GM12878 (cell line): ENCODE measurements around the gene PPP3CA. TPM values are rescaled to one million over a fixed set of nuclear protein-coding genes. Genes with fewer than 3 reads are reported as not detected.

Experiments used
- ATAC-seq: fragments of 200-7000 bp; cut with Tn5 transposase; 3 replicates; pipeline ENCODE4 v1.9.1; 2020; ENCODE audit warnings: mild to moderate bottlenecking, moderate library complexity
- BruUV-seq: library from RNA; stranded (reverse); fragments of 400-500 nt; replicated peaks from 2 replicates; lab custom pipeline; 2021; lab: Mats Ljungman, UMichigan
- CTCF ChIA-PET: fragments of 300-600 bp; sonication (Branson Sonifier 250); formaldehyde crosslinking; extraction: SDS; loops from one replicate; lab custom pipeline; 2021; ENCODE audit warnings: inconsistent platforms; lab: Yijun Ruan, JAX
- POLR2A ChIA-PET: fragments of 350-600 bp; formaldehyde crosslinking; extraction: SDS; loops from one replicate; lab custom pipeline; 2021; ENCODE audit warnings: inconsistent platforms; lab: Charles Lee
- RAD21 ChIA-PET: fragments of 300-600 bp; sonication (Branson Sonifier 250); formaldehyde crosslinking; loops from one replicate; lab custom pipeline; 2023; ENCODE audit warnings: antibody characterized with exemption; ENCODE audit not compliant: unreplicated experiment; lab: Charles Lee
- SMC1A ChIA-PET: fragments of 300-600 bp; sonication (Branson Sonifier 250); formaldehyde crosslinking; loops from one replicate; lab custom pipeline; 2023; ENCODE audit not compliant: unreplicated experiment, uncharacterized antibody; lab: Charles Lee
- DNase-seq: peaks from one replicate; pipeline ENCODE4 v3.0.0-alpha.2; 2011; ENCODE audit warnings: low read depth, low spot score
- FAIRE-seq: peaks from 3 replicates; lab custom pipeline; 2011; peaks lifted over from hg19 to GRCh38; lab: Jason Lieb, UNC
- H2AFZ ChIP-seq: 2 replicates; pipeline ENCODE4 v1.6.0; 2011; ENCODE audit warnings: low read depth, low read length, control low read depth; ENCODE audit not compliant: control insufficient read depth
- H3K27ac ChIP-seq: 2 replicates; pipeline ENCODE4 v1.5.1; 2011; ENCODE audit warnings: control low read depth; ENCODE audit not compliant: control insufficient read depth, insufficient read depth
- H3K27me3 ChIP-seq, 2 experiments: replicated peaks in 1 of 2; 2 replicates each; pipeline versions ENCODE4 v1.6.0 to v1.6.1; 2011; ENCODE audit warnings: low read length in 1 of 2; ENCODE audit not compliant: control insufficient read depth in 2 of 2, insufficient read depth in 2 of 2
- H3K36me3 ChIP-seq, 2 experiments: 2 replicates each; pipeline ENCODE4 v1.5.1; 2011; ENCODE audit warnings: low read length in 1 of 2; ENCODE audit not compliant: control insufficient read depth in 2 of 2, insufficient read depth in 2 of 2
- H3K4me1 ChIP-seq: 2 replicates; pipeline ENCODE4 v1.6.1; 2011; ENCODE audit warnings: mild to moderate bottlenecking, low read length, moderate library complexity, mixed read lengths; ENCODE audit not compliant: control insufficient read depth, insufficient read depth
- H3K4me2 ChIP-seq: 2 replicates; pipeline ENCODE4 v1.6.0; 2011; ENCODE audit warnings: control low read depth; ENCODE audit not compliant: control insufficient read depth, insufficient read depth
- H3K4me3 ChIP-seq: fragments of 200-600 bp; sonication (generic); 2 replicates; pipeline ENCODE4 v1.5.1; 2016
- H3K79me2 ChIP-seq: 2 replicates; pipeline ENCODE4 v1.6.0; 2011; ENCODE audit warnings: low read length; ENCODE audit not compliant: control insufficient read depth, insufficient read depth
- H3K9ac ChIP-seq: 2 replicates; pipeline ENCODE4 v1.8.0; 2011; ENCODE audit warnings: low read length, control low read depth, mixed read lengths; ENCODE audit not compliant: control insufficient read depth, insufficient read depth
- H3K9me3 ChIP-seq: replicated peaks from 3 replicates; pipeline ENCODE4 v1.5.1; 2011; ENCODE audit warnings: mild to moderate bottlenecking, low read length; ENCODE audit not compliant: control insufficient read depth, insufficient read depth
- H4K20me1 ChIP-seq: 2 replicates; pipeline ENCODE4 v1.6.0; 2011; ENCODE audit not compliant: control insufficient read depth, insufficient read depth
- EP300 ChIP-seq, 2 experiments: fragments of 150-350 bp in 1 of 2; IDR thresholded peaks; 2 replicates each; pipeline ENCODE4 v1.6.1; 2011 to 2012; ENCODE audit warnings: low read depth in 2 of 2, low read length in 2 of 2, borderline replicate concordance in 1 of 2, improper control_type of control experiment in 1 of 2, inconsistent platforms in 1 of 2; ENCODE audit not compliant: control insufficient read depth in 1 of 2
- RB1 ChIP-seq: fragments of 450-650 bp; formaldehyde crosslinking; IDR thresholded peaks from 2 replicates; pipeline ENCODE4 v1.6.1; 2017; ENCODE audit warnings: mild to moderate bottlenecking, borderline replicate concordance
- STAT1 ChIP-seq: fragments of 450-650 bp; conservative IDR thresholded peaks from 2 replicates; pipeline ENCODE4 v1.6.1; 2014; ENCODE audit warnings: antibody characterized with exemption, mild to moderate bottlenecking
- WGBS: methylation state at CpG from one replicate; pipeline ENCODE4 v1.1.6; 2016; ENCODE audit warnings: low lambda C conversion rate; ENCODE audit not compliant: insufficient replicate concordance, insufficient coverage; ENCODE audit errors: missing lambda C conversion rate; 5-methylcytosine and 5-hydroxymethylcytosine counted together
- in situ Hi-C: fragments of 300-500 bp; cut with MboI; formaldehyde crosslinking; loops from 9 replicates; pipeline ENCODE4 v1.14.3; 2018; ENCODE audit warnings: mixed read lengths
- intact Hi-C: fragments of 100-400 bp; cut with micrococcal nuclease; formaldehyde crosslinking; loops from one replicate; pipeline ENCODE4 v1.14.2; 2022; ENCODE audit not compliant: unreplicated experiment
- polyA plus RNA-seq, 11 experiments: library from polyadenylated mRNA; depleted of rRNA in 4 of 11; unstranded in 6 of 11; stranded (reverse) in 5 of 11; fragments of >200 nt; fragmentation: Nextera tagmentation in 4 of 11; fragmentation: Illumina TruSeq in 1 of 11; extraction: Ambion mirVana in 4 of 11; extraction: Trizol in 1 of 11; gene quantifications; 1 replicate in 1 of 11; 2 replicates in 10 of 11; pipeline versions ENCODE4 v1.2.1 to v1.2.3, GENCODE V29; 2011 to 2016; ENCODE audit warnings: inconsistent platforms in 2 of 11, missing spikeins in 2 of 11, low read depth in 1 of 11
- total RNA-seq, 4 experiments: library from RNA; depleted of rRNA in 3 of 4; stranded (reverse); fragments of >200 nt in 3 of 4; fragmentation: Illumina TruSeq in 1 of 4; extraction: Trizol in 1 of 4; gene quantifications; 2 replicates each; pipeline versions ENCODE4 v1.2.1 to v1.2.3, GENCODE V29; 2013 to 2021
- TF ChIP-seq, protein P1 (sequence below): fragments of 450-650 bp; IDR thresholded peaks from 2 replicates; pipeline ENCODE4 v1.6.1; 2017; ENCODE audit warnings: mild to moderate bottlenecking, moderate library complexity
- TF ChIP-seq, protein P2 (sequence below): fragments of 150-350 bp; IDR thresholded peaks from 2 replicates; pipeline ENCODE4 v1.6.1; 2014; ENCODE audit warnings: mild to moderate bottlenecking, low read depth, low read length

The PPP3CA gene
- total and polyA plus RNA-seq, 10 of the 15 experiments (the other 5 are each of a cell fraction or from before 2014, with no cell fraction given): 0.33 to 9.0 (median 1.0) TPM

DNA sequence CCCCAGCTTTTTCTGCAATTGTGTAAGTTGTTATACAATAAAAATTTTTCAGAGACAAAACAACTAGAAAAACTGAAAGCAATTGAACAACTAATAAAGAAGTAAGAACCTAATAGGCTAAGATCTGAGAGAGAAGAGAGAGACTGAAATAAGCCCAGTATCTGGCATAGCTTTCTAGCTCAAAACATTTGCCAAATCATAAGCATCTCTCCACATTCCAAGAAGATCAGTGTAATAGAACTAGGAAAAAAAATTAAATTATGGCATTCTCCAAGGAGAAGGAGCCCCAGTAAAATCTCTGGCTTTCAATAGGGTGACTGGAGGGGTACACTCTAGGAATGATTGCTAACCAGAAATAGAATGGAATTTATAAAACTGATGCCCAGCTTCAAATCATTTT lies 19.0 kb upstream of the PPP3CA start (continued):
- TF ChIP-seq EP300 (IDR thresholded peaks at IDR 0.05; ENCODE audit: borderline replicate concordance in 1 of 2, control insufficient read depth in 1 of 2, low read depth in 2 of 2, low read length in 2 of 2): no peak

- BruUV-seq: no TSS peak
- no peaks in the 10 kb centered on the region; the same call in 2 of the 3 replicates for H3K9me3 ChIP-seq
- POLR2A ChIA-PET: no interaction called here
- H3K79me2 ChIP-seq: no peaks in the 10 kb centered on the region
- no peak for FAIRE-seq
- SMC1A ChIA-PET: no interaction called here
- H3K4me2 ChIP-seq: no peak overlapping the region
- in situ Hi-C loops: no loop called here
- H3K27ac ChIP-seq: no peak overlapping the region
- no peak for ATAC-seq
- RAD21 ChIA-PET: no interaction called here
- peaks cover 22% of the 10 kb centered on the region for H3K4me1 ChIP-seq
- no peak overlapping the region for H3K9ac ChIP-seq
- H3K27me3 ChIP-seq: no peaks in the 10 kb centered on the region; a peak in 1 of 4 replicates
- TF ChIP-seq RB1 (no peak), STAT1 (no peak)
- TF ChIP-seq, protein P1, sequence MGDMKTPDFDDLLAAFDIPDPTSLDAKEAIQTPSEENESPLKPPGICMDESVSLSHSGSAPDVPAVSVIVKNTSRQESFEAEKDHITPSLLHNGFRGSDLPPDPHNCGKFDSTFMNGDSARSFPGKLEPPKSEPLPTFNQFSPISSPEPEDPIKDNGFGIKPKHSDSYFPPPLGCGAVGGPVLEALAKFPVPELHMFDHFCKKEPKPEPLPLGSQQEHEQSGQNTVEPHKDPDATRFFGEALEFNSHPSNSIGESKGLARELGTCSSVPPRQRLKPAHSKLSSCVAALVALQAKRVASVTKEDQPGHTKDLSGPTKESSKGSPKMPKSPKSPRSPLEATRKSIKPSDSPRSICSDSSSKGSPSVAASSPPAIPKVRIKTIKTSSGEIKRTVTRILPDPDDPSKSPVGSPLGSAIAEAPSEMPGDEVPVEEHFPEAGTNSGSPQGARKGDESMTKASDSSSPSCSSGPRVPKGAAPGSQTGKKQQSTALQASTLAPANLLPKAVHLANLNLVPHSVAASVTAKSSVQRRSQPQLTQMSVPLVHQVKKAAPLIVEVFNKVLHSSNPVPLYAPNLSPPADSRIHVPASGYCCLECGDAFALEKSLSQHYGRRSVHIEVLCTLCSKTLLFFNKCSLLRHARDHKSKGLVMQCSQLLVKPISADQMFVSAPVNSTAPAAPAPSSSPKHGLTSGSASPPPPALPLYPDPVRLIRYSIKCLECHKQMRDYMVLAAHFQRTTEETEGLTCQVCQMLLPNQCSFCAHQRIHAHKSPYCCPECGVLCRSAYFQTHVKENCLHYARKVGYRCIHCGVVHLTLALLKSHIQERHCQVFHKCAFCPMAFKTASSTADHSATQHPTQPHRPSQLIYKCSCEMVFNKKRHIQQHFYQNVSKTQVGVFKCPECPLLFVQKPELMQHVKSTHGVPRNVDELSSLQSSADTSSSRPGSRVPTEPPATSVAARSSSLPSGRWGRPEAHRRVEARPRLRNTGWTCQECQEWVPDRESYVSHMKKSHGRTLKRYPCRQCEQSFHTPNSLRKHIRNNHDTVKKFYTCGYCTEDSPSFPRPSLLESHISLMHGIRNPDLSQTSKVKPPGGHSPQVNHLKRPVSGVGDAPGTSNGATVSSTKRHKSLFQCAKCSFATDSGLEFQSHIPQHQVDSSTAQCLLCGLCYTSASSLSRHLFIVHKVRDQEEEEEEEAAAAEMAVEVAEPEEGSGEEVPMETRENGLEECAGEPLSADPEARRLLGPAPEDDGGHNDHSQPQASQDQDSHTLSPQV: no peak
- TF ChIP-seq, protein P2, sequence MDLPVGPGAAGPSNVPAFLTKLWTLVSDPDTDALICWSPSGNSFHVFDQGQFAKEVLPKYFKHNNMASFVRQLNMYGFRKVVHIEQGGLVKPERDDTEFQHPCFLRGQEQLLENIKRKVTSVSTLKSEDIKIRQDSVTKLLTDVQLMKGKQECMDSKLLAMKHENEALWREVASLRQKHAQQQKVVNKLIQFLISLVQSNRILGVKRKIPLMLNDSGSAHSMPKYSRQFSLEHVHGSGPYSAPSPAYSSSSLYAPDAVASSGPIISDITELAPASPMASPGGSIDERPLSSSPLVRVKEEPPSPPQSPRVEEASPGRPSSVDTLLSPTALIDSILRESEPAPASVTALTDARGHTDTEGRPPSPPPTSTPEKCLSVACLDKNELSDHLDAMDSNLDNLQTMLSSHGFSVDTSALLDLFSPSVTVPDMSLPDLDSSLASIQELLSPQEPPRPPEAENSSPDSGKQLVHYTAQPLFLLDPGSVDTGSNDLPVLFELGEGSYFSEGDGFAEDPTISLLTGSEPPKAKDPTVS: no peak
- TF ChIP-seq, all 136 proteins: peak for 0
- CTCF ChIA-PET: no interaction called here
- H4K20me1 ChIP-seq: no peaks in the 10 kb centered on the region
- no peaks in the 10 kb centered on the region for H3K36me3 ChIP-seq
- H3K4me3 ChIP-seq: no peak overlapping the region
- intact Hi-C loops: no loop called here
- no peak overlapping the region for H2AFZ ChIP-seq
- WGBS: 90% methylated on average over 3 of the region's 3 CpGs
- DNase-seq: no peak
These were observed 10.4 kb upstream of the PPP3CA start for GRCh38 chr4:101357751-101358150.
